NCI-H1105 (cell line): Measurements from ENCODE around the gene IFT122.

Experiments used
- DNase-seq: peaks from one replicate; lab custom pipeline; 2025; lab: John Stamatoyannopoulos, UW

IFT122 gene

DNA sequence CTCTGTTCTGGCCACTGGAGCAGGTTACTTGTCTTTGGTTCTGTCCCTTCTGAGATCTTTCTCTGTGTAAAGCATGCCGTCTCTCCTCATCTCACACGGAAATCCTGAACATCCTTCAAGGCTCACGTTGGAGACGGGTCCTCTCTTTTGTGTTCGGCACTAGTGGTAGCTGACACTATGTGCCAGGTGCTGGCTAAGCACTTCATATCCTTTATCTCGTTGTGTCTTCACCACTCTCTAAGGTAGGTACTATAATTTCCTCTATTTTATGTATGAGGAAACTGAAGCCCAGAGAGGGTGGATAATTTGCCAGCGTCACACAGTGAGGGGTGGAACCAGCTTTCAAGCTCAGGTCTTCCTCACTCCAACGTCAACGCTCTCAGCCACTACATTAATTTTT is 1.2 kb downstream of the IFT122 start:
- DNase-seq, result no peak

- DNase-seq, result peak; percentile 22
Observed at GRCh38 chr3:129441782-129442181, 1.8 kb downstream of the IFT122 start.

DNA sequence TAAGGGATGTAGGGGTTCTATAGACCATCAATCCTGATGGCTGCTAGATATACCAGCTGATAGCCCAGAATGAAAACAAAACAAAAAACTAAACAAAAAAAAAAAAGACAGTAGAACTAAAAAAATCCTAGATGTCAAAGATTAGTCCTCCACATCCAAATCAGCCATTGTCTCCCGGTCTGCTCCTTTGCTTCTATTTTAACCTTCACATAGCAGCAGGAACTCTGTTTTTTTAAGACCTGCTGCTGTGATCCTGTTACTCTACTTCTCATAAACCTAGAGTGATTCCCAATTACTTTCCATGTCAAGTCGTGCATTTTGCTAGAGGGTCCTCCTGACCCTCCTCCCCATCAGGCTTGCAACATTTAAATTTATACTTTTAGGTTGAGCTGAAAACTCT is 2.5 kb downstream of the IFT122 start:
- no peak for DNase-seq

- DNase-seq, result no peak
Observed at GRCh38 chr3:129442947-129443346, 2.9 kb downstream of the IFT122 start.

DNA sequence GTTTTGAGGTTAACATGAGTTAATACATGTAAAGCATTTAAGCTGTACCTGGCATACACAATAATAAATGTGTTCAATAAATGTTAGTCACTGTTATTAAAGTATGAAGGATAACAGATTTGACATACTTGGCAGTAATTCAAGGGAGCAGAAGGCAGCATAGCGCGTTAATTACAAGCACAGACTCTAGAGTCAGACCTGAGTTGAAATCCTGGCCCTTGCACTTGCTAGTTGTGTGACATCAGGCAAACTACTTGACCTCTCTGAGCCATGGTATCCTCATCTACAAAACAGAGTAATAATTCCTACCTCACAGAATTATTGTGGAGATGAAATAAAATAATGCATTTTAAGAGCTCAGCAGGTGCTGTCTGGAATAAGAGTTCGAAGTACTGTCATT is 5.4 kb downstream of the IFT122 start:
- no peak for DNase-seq

DNA sequence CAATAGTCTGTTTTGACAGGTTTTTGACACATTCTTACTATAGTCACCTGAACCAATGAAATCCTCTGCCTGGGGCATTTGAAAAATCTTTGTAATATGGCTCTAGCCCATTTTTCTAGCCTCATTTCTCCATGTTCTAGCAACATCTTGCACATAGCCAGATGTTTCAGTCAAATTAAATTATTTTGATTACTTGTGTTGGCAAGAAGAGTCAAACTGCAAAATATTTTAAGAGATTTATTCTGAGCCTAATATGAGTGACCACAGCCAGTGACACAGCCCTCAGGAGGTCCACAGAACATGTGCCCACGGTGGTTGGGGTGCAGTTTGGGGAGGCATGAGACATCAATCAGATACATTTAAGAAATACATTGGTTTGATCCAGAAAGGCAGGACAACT is 6.9 kb downstream of the IFT122 start:
- no peak for DNase-seq

- DNase-seq, result no peak
Observed at GRCh38 chr3:129448186-129448895, 8.3 kb downstream of the IFT122 start.

DNA sequence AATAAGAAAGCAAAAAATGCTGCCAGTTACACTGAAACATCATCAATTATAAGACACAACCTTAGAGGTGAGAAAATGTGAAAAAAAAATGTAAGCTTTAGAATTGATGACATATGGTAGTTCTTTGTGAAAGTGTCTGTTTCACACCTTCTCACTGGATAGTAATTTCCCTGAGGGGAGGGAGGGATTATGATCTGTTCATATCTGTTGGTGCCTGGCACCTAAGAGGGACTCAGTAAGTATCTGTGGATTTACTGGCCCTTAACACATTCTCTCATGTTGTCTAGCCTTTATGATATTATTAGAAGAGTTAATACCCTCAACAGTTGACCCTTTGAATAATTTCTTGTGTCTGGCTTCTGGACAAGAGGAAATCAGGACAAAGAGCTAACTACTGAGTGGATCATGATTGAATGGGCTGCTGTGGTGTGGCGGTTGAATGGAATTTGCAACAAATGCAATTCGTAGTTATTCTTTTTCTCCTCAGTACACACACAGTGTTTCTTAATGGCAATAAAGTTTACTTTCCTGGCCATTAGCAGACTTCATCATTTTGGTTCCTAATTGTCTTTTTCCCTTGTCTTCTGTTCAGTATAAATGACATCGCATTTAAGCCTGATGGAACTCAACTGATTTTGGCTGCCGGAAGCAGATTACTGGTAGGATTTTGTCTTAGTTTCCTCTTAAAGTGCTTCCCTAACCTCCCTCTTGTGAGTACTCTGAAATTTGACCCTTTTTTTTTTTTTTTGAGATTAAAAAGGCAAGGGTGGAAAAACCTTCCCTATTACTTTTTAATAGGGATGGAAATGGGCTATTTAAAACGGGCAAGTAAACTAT is 9.5 kb downstream of the IFT122 start:
- DNase-seq, result no peak

- DNase-seq, result no peak
Observed at GRCh38 chr3:129453732-129454131, 13.7 kb downstream of the IFT122 start.

DNA sequence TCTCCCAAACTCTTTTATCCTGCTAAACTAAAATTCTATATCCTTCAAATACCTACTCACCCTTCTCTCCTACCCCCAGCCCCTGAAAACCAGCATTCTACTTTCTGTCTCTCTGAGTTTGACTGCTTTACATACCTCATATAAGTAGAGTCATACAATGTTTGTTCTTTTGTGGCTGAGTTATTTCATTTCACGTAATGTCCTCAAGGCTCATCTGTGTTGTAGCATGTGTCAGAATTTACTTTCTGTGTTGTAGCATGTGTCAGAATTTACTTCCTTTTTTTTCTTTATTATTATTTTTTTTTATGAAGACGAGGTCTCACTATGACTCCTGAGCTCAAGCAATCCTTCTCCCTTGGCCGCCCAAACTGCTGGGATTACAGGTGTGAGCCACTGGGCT is 20.1 kb downstream of the IFT122 start:
- DNase-seq, result no peak

- no peak for DNase-seq
Observed at GRCh38 chr3:129460572-129460971, 20.5 kb downstream of the IFT122 start.

DNA sequence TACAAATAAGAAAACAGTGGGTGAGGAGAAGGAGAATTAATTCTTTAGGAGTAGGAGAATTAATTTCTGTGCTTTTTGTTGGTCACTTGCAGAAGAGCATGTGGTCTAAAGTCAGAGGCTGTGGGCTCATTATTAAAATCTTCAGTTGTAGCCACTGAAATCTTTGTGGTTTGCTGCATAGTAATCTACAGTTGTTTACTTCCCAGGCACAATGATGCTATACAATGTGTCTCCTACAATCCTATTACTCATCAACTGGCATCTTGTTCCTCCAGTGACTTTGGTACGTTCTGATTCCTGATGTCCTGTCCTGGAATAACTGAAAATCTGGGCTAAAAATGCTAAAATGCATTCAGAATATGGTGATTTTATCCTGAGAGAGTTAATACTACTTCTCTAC is 21.0 kb downstream of the IFT122 start:
- DNase-seq, result no peak

DNA sequence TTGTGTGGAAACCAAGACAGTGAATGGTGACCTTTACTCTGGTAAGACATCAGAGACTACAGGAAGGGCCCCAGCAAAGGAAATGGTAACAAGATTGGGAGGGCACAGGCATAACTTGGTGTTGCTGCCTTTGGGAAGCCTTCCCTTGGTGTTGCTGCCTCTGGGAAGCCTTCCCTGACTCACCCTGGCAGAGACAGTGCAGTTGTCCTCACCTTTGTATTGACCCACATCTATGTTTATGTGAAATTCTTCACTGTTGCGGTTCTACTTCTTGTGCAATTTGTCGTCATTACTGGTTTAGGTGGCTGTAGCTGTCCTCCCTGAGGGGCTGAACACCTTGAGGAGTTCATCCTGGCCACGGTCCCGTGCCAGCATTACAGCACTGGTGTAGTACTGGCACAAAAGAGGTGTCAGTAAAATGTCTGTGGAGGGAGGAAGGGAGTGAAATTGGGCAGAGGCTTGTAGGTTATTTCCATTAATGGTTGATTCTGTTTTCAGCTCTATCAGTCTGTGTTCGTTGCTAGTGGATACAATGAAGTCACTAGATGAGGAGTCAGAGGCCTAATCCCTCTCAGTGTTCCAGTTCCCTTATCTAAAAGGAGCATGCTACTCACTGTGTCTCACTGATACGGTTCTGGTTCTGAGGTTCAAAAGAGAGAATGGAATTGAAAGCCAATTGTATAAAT is 21.6 kb downstream of the IFT122 start:
- no peak for DNase-seq

GRCh38 chr3:129462361-129462968 is 22.4 kb downstream of the IFT122 start:
- no peak for DNase-seq

GRCh38 chr3:129463094-129463493 is 23.1 kb downstream of the IFT122 start:
- DNase-seq, result no peak

DNA sequence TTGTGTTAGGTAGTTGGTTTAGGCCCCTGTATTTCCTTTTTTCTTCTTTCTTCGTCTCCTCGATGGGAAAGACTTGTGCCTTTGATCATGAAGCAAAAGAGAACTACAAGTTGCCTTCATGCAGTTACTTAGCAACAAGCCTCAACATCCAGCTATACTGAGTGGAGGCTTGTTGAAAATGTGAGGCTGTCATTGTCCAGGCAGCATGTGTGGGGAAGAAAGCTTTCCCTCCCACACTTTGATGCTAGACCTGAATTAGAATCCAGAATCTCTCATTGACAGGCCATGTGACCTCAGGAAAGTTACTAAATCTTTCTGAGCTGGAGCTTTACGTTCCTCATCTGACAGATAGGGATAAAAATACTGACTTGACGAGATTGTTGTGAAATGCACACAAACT is 23.7 kb downstream of the IFT122 start:
- DNase-seq, result no peak

- DNase-seq, result no peak
Observed at GRCh38 chr3:129467932-129468331, 27.9 kb downstream of the IFT122 start.

DNA sequence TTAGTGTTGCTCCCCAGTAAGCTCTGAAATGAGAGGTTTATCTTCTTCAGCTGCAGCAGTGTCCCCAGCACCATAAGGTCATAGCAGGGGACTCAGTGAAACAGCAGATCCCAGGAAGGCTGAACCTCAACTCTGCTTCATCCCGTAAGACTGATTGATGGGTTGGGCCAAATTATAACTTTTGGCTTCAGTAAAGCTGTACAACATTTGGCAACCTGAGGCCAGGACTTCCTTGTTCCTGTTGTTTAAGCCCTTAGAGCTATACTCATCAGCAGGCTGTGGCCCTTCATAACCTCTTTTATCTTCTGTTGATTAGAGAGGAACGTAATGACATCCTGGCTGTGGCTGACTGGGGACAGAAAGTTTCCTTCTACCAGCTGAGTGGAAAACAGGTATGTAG is 29.0 kb downstream of the IFT122 start:
- DNase-seq, result no peak

DNA sequence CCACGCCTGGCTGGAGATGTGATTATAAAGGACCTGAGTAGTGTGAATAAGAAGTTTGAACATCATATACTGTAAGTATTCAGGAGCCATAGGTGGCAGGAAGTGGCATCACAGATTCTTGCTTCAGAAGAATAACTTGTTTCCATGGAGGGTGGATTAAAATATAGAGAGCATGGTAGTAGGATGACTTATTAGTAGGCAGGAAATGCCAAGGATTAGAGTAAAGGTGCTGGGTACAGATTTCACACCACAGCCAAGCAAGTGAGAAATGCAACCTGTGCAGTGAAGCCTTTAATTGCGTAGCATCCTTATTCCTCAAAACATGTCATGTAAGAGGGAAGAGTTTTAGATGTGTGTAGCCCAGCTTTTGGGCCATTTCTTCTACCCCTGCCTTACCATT is 30.8 kb downstream of the IFT122 start:
- DNase-seq, result no peak

GRCh38 chr3:129473067-129473768 is 33.2 kb downstream of the IFT122 start:
- DNase-seq, result no peak

GRCh38 chr3:129473769-129474152 is 33.7 kb downstream of the IFT122 start:
- no peak for DNase-seq
